Ovary (tissue), 9 donors: ENCODE data around the gene FBXO8. TPM values are rescaled to one million over a fixed set of nuclear protein-coding genes. Genes with fewer than 3 reads are reported as not detected.

ENCODE experiments used
- DNase-seq, 5 donors: peaks; one replicate each; pipeline ENCODE4 v3.0.0-alpha.2; 2019 to 2020
- H3K27ac ChIP-seq, 2 donors: fragments of 200-600 bp; one replicate each; pipeline versions ENCODE4 v1.5.1 to v1.8.0; 2019 to 2022
- H3K27me3 ChIP-seq: fragments of 200-600 bp; one replicate; pipeline ENCODE4 v1.8.0; 2022
- H3K36me3 ChIP-seq: fragments of 200-600 bp; sonication (generic); one replicate; pipeline ENCODE4 v1.5.1; 2019
- H3K4me1 ChIP-seq: one replicate; pipeline ENCODE4 v1.8.1; 2013; ENCODE audit warnings: mild to moderate bottlenecking, moderate library complexity; ENCODE audit not compliant: insufficient read depth
- H3K4me3 ChIP-seq: fragments of 200-600 bp; sonication (generic); one replicate; pipeline ENCODE4 v1.5.1; 2017
- H3K9me3 ChIP-seq, 2 donors: fragments of 200-600 bp in 1 of 2; sonication (generic) in 1 of 2; one replicate each; pipeline versions ENCODE4 v1.5.1 to v1.8.1; 2013 to 2019; ENCODE audit warnings: mild to moderate bottlenecking in 1 of 2, moderate library complexity in 1 of 2
- CTCF ChIP-seq, 3 donors: fragments of 450-650 bp in 2 of 3; fragments of 200-600 bp in 1 of 3; IDR thresholded peaks; one replicate each; pipeline versions ENCODE4 v1.5.1 to v1.8.0; 2016 to 2022; ENCODE audit warnings: antibody characterized with exemption in 3 of 3, mild to moderate bottlenecking in 1 of 3
- EP300 ChIP-seq: sonication (generic); formaldehyde crosslinking; IDR thresholded peaks from one replicate; pipeline ENCODE4 v1.6.1; 2017; ENCODE audit warnings: antibody characterized with exemption
- POLR2A ChIP-seq: fragments of 450-650 bp; IDR thresholded peaks from one replicate; pipeline ENCODE4 v1.6.1; 2017; ENCODE audit warnings: antibody characterized with exemption, mild to moderate bottlenecking, moderate library complexity
- WGBS, 3 donors: extraction: QIAGEN DNeasy Blood & Tissue Kit in 1 of 3; methylation state at CpG; one replicate each; pipeline versions ENCODE4 v1.1.5 to v1.1.7; 2013 to 2017; 5-methylcytosine and 5-hydroxymethylcytosine counted together
- intact Hi-C, 4 donors: fragments of 100-400 bp; cut with DNase I; formaldehyde crosslinking; loops; one replicate each; pipeline versions ENCODE4 v1.11.0 to v1.15.1; 2022 to 2023
- polyA plus RNA-seq, 2 donors: library from polyadenylated mRNA; stranded (reverse); fragments of 200-250 nt in 1 of 2; fragments of 350-450 nt in 1 of 2; fragmentation: Illumina TruSeq in 1 of 2; extraction: RNeasy Lipid Tissue Mini Kit (QIAGEN cat#74804) in 1 of 2; gene quantifications; one replicate each; pipeline ENCODE4 v1.2.3, GENCODE V29; 2013 to 2014
- total RNA-seq, 7 donors: library from RNA; depleted of rRNA in 2 of 7; stranded (reverse); fragments of >200 nt in 2 of 7; fragmentation: NEBNext Ultra II Directional in 3 of 7; extraction: Animal tissue kit (Norgen Biotek cat#: 25700) in 3 of 7; gene quantifications; one replicate each; pipeline versions ENCODE4 v1.1.0 to v1.2.4, GENCODE V29; 2016 to 2023
- donor health status: DM: no; HTN: no; CAD: no; lungs with moderate emphysema.
- donor health status: DM: no; HTN: no; CAD: no.
- donor health status: Bipolar disorder and iron deficiency.
- donor health status: DM: yes; HTN: yes; CAD: no.
- donor health status: DM: no; HTN: no; CAD: no.
- donor health status: DM: yes; HTN: yes; CAD: no.

The FBXO8 gene
- total and polyA plus RNA-seq, 9 donors, result 19.0 to 41.1 (median 28.9) TPM

GRCh38 chr4:174189392-174190015, 94.0 kb downstream of the FBXO8 start:
- H3K4me3 ChIP-seq, result no peak overlapping the region
- no peak overlapping the region for H3K27ac ChIP-seq
- TF ChIP-seq CTCF (IDR thresholded peaks at IDR 0.05) (no peak), POLR2A (no peak), EP300 (no peak)
- H3K4me1 ChIP-seq, result no peaks in the 10 kb centered on the region
- 56 to 62% (median 59%) methylated on average over 5 of the region's 5 CpGs for WGBS, 3 donors
- intact Hi-C loops, result no loop called here
- H3K36me3 ChIP-seq, result no peaks in the 10 kb centered on the region
- DNase-seq, result no peak
- no peaks in the 10 kb centered on the region for H3K27me3 ChIP-seq
- no peaks in the 10 kb centered on the region for H3K9me3 ChIP-seq

Other genes with a start within 250 kb of the FBXO8 start
- gene CEP44, start 244 bp upstream of the FBXO8 start, total RNA-seq, result 10 to 100 TPM; 15.3 to 23.2 (median 17.0) TPM
- gene CEP44, start 244 bp upstream of the FBXO8 start, polyA plus RNA-seq, result 1 to 10 TPM; 8.7 to 8.9 TPM
- 10 to 100 TPM in 1 of 7 donors, 1 to 10 TPM in 4, not detected in 2; 1.2 to 20.6 (median 3.2) TPM for gene HPGD, start 238.8 kb upstream of the FBXO8 start, total RNA-seq
- gene HPGD, start 238.8 kb upstream of the FBXO8 start, polyA plus RNA-seq, result 1 to 10 TPM in 1 of 2 donors, under 1 TPM in 1; 0.69 to 6.9 TPM